Fibroblast of villous mesenchyme (primary cell): ENCODE measurements around the gene MACROD2. TPM values are rescaled to one million over a fixed set of nuclear protein-coding genes. Genes with fewer than 3 reads are reported as not detected.

Experiments used
- DNase-seq: peaks from one replicate; pipeline ENCODE4 v3.0.0-alpha.2; 2010; ENCODE audit warnings: low read depth
- H3K4me3 ChIP-seq: 2 replicates; pipeline ENCODE4 v1.5.1; 2011; ENCODE audit warnings: low read depth, mild to moderate bottlenecking, low read length
- total RNA-seq: library from RNA; depleted of rRNA; stranded (reverse); fragments of >200 nt; gene quantifications from 2 replicates; pipeline ENCODE4 v1.2.3, GENCODE V29; 2012
- TF ChIP-seq, protein P1 (sequence below): IDR thresholded peaks from 2 replicates; pipeline ENCODE4 v1.5.1; 2012; ENCODE audit warnings: low read depth, mild to moderate bottlenecking, low read length; ENCODE audit not compliant: insufficient read depth

MACROD2 gene
- total RNA-seq, 1 donor = 1.7 TPM

DNA sequence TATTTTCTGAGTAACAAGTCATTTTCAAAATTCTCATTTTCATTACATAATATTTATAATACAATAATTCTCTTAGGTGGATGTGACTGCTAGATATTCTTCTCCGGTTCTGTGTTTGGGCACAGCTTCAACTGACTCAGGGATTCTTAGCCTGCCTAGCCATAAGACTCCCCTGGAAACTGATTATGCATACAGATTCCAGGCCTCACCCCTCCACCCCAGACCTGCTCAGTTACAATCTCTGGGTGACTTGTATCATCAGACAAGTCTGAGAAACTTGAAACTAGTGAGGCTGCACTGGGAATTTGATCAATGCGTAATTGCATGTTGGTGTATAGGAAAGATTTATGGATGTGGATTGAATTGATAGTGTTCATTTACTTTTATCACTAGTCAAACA lies 316.7 kb downstream of the MACROD2 start:
- no peak for DNase-seq
- TF ChIP-seq, protein P1, sequence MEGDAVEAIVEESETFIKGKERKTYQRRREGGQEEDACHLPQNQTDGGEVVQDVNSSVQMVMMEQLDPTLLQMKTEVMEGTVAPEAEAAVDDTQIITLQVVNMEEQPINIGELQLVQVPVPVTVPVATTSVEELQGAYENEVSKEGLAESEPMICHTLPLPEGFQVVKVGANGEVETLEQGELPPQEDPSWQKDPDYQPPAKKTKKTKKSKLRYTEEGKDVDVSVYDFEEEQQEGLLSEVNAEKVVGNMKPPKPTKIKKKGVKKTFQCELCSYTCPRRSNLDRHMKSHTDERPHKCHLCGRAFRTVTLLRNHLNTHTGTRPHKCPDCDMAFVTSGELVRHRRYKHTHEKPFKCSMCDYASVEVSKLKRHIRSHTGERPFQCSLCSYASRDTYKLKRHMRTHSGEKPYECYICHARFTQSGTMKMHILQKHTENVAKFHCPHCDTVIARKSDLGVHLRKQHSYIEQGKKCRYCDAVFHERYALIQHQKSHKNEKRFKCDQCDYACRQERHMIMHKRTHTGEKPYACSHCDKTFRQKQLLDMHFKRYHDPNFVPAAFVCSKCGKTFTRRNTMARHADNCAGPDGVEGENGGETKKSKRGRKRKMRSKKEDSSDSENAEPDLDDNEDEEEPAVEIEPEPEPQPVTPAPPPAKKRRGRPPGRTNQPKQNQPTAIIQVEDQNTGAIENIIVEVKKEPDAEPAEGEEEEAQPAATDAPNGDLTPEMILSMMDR = no peak
- H3K4me3 ChIP-seq = no peak overlapping the region

DNA sequence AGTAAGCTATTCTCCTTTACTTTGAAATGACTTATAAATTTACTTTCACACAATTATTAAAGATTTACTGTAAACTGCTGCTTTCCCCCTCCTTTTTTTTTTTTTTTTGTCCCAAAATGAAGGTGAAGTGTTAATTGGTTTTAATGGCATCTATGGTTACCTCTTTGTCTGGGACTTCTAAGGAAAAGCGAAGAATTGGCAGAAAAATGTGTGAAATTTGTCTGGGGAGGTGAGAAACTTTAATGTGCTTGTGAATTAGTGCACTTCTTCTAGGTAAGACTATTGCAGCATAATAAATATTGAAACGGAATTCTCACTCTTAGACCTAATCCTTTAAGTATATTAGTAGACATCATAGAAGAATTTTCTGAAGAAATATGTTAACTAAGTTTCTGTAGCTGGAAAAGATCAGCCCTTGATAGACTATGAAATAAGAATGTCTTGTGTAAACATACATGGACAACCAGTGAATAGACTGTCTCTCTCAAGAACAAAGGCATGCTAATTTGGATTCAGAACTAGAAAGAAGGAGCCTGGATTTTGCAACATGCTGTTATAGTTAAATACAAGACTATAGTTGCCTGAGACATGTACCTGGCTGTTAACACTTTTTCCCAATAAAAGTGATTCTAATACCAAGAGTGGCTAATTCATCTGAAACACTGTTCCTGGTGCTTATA lies 318.2 kb downstream of the MACROD2 start:
- DNase-seq = no peak
- TF ChIP-seq, protein P1 = no peak
- H3K4me3 ChIP-seq = no peak overlapping the region

DNA sequence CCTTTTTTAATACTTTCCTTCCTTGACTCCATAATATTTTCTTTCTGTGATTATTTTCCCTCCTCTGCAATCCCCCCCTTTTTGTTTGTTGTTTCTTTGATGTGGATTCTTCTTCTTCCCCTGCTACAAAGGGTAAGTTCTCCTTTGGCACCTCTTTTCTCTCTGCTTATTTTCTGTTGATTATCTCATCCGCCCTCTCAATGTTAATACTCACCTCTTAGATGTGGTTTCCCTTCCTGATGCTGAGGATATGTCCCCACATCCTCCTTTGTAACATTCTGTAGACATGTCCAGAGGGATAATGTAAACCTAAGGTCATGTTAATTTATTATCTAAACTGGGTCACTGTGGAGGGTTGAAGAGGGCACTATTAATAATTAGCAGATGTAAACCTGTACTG lies 324.4 kb downstream of the MACROD2 start:
- TF ChIP-seq, protein P1 = no peak
- no peak for DNase-seq
- H3K4me3 ChIP-seq = no peak overlapping the region

DNA sequence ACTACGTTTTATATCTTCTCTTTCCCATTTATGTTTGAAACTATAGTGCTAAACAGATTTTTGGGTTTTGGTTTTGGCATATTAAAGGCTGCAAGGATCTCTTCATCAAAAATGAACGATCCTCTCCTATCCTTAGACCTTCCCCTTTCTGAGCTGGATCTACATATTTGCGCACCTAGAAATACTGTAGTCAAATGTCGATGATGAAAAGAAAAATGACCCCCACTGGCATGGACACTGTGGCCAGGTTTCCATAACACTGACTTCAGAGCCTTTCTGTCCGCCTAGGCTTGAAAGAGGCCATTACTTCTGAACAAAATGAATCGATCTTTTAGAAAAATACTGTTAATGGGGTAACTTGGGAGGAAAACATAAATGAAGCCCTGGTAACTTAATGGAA lies 336.3 kb downstream of the MACROD2 start:
- DNase-seq = no peak
- TF ChIP-seq, protein P1 = no peak
- no peak overlapping the region for H3K4me3 ChIP-seq

DNA sequence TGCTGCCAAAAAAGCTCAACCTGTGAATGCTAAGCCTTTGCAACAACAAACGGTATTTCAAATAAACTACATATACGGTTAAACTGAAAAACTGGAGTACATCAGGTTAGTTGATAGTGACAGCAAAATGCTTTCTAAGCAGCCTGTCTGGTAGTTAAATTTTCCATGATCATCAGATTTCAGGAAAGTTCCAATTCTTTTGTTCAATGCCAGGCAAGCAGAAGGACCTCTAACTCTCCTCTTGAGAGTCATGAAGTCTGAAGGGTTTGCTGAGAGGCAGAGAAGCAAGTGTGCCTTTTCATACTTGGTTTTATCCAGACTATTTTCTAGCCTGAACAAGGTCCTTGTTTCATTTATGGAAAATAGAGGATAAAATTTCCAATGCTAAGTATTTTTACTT lies 337.6 kb downstream of the MACROD2 start:
- H3K4me3 ChIP-seq = no peak overlapping the region
- TF ChIP-seq, protein P1 = no peak
- no peak for DNase-seq

DNA sequence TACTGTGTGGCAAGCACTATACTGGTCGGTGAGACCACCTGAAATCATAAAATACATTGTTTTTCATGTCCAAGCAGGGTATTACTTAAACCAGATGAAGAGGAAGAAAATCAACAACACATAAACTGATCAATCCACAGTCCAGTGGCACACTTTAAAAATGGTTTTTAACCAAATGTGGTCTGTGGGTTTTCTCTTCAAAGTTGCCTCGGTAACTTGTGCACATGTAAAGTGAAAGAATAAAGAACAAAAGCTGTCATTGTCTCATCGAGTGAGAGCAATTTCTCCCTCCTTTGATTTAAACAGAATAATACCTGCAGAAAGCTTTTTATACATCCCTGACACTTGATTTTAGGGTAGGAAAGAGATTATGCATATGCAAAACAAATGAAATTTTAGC lies 338.4 kb downstream of the MACROD2 start:
- peak overlapping the region; percentile 71 for H3K4me3 ChIP-seq
- DNase-seq = no peak
- TF ChIP-seq, protein P1 = no peak
